Measurements from ENCODE around the gene GLDN.
A peak's percentile ranks its signal among the peaks of the same experiment; 100 is the strongest.

GLDN gene

DNA sequence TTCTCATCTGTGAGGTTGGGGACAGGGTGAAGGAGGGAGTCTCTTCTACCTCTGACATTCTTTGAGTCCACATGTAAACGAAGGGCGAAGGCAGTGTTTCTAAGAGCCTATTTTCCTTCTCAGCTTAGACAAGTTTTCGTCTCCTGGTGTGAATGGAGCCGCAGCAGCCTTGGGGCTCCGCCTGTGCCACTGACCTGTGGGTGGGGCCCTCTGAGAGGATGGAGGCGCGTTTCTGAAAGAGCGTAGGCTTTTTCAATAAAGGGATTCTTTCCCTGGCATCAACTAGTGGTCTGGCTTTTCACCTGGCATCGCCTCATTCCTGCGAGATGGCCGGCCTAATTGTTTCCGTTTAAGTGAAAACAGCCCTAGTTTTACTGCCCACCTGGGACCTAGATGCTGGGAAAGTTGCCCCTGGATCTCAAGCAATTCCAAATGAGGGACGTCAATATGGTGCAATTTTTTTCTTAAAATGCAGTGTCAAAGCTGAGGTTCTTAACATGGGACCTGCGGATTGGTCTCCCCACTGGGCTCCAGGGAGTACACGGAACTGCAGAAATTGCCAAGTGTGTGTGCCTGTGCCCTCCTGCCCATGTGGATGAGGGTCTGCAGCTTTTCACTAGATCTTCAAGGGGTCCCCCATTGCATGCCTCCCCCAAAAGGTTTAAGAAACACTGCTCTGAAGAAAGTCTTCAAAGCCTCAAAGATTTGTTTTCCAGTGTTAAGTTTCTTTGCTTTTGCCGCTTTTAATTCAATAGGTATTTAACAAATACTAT is 958 bp downstream of the GLDN start:
- Histone ChIP-seq H3K36me3 (ENCODE audit: control insufficient read depth in 2 of 2, insufficient read depth in 1 of 2, low read length in 2 of 2) (no peaks in the 10 kb centered on the region), H3K9me3 (ENCODE audit: control insufficient read depth, insufficient read depth, low read depth, low read length) (no peaks in the 10 kb centered on the region), H3K4me3 (ENCODE audit: low read depth, low read length) (peak overlapping the region; percentile 32; the same call in 1 of the 2 replicates), H3K27ac (ENCODE audit: extremely low read depth, low read depth, low read length) (no peak overlapping the region), H3K4me1 (ENCODE audit: control insufficient read depth, insufficient read depth, low read length) (no peaks in the 10 kb centered on the region)
- CTCF ChIA-PET: no interaction called here
- TF ChIP-seq, protein P1, sequence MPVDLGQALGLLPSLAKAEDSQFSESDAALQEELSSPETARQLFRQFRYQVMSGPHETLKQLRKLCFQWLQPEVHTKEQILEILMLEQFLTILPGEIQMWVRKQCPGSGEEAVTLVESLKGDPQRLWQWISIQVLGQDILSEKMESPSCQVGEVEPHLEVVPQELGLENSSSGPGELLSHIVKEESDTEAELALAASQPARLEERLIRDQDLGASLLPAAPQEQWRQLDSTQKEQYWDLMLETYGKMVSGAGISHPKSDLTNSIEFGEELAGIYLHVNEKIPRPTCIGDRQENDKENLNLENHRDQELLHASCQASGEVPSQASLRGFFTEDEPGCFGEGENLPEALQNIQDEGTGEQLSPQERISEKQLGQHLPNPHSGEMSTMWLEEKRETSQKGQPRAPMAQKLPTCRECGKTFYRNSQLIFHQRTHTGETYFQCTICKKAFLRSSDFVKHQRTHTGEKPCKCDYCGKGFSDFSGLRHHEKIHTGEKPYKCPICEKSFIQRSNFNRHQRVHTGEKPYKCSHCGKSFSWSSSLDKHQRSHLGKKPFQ (tag by site-specific recombination; IDR thresholded peaks at IDR 0.05): no peak
- TF ChIP-seq ZNF600 (tag by site-specific recombination; IDR thresholded peaks at IDR 0.05) (no peak), ZNF10 (tag by site-specific recombination; IDR thresholded peaks at IDR 0.05) (0 out of 2 replicates have a peak, but pooled peaks have one; percentile 5)
- TF ChIP-seq, protein P2, sequence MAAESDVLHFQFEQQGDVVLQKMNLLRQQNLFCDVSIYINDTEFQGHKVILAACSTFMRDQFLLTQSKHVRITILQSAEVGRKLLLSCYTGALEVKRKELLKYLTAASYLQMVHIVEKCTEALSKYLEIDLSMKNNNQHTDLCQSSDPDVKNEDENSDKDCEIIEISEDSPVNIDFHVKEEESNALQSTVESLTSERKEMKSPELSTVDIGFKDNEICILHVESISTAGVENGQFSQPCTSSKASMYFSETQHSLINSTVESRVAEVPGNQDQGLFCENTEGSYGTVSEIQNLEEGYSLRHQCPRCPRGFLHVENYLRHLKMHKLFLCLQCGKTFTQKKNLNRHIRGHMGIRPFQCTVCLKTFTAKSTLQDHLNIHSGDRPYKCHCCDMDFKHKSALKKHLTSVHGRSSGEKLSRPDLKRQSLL (tag by site-specific recombination; IDR thresholded peaks at IDR 0.05): no peak
- TF ChIP-seq, protein P3, sequence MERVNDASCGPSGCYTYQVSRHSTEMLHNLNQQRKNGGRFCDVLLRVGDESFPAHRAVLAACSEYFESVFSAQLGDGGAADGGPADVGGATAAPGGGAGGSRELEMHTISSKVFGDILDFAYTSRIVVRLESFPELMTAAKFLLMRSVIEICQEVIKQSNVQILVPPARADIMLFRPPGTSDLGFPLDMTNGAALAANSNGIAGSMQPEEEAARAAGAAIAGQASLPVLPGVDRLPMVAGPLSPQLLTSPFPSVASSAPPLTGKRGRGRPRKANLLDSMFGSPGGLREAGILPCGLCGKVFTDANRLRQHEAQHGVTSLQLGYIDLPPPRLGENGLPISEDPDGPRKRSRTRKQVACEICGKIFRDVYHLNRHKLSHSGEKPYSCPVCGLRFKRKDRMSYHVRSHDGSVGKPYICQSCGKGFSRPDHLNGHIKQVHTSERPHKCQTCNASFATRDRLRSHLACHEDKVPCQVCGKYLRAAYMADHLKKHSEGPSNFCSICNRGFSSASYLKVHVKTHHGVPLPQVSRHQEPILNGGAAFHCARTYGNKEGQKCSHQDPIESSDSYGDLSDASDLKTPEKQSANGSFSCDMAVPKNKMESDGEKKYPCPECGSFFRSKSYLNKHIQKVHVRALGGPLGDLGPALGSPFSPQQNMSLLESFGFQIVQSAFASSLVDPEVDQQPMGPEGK (tag by site-specific recombination; IDR thresholded peaks at IDR 0.05): 0 out of 2 replicates have a peak, but pooled peaks have one; percentile 1
- POLR2A ChIA-PET: no interaction called here

DNA sequence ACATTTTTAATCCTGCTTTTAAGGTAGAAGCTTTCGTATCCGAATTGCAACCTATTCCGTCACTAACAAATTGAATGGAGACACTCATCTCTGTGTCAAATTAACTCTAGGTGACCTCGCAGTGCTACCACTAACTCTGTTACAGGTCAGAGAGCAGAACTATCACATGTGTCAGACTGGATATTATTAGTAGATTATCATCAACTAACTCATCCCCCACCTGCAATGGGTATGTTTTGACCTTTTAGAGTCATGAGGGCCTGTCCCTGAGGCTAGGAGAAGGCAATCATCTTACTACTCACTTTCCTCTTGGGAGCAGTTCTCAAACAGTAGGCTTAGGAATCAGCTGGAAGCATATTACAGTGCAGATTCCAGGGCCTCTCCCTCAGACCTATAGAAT is 2.0 kb downstream of the GLDN start:
- no peaks in the 10 kb centered on the region for H3K4me1 ChIP-seq (ENCODE audit: control insufficient read depth, insufficient read depth, low read length)
- H3K4me3 ChIP-seq (ENCODE audit: low read depth, low read length): no peak overlapping the region
- no peaks in the 10 kb centered on the region for H3K36me3 ChIP-seq (ENCODE audit: control insufficient read depth in 2 of 2, insufficient read depth in 1 of 2, low read length in 2 of 2)
- ChIA-PET CTCF (interaction anchor here (0.5 kb wide), 1 partner anchor 180 kb away, joined by 4 read pairs; no protein-coding TSS in a partner anchor), POLR2A (no interaction called here)
- no peak overlapping the region for H3K27ac ChIP-seq (ENCODE audit: extremely low read depth, low read depth, low read length)
- TF ChIP-seq ZBTB20 (tag by site-specific recombination; IDR thresholded peaks at IDR 0.05) (peak; percentile 52; the same call in 1 of the 2 replicates), ZNF837 (tag by site-specific recombination; IDR thresholded peaks at IDR 0.05) (no peak)
- H3K9me3 ChIP-seq (ENCODE audit: control insufficient read depth, insufficient read depth, low read depth, low read length): no peaks in the 10 kb centered on the region

DNA sequence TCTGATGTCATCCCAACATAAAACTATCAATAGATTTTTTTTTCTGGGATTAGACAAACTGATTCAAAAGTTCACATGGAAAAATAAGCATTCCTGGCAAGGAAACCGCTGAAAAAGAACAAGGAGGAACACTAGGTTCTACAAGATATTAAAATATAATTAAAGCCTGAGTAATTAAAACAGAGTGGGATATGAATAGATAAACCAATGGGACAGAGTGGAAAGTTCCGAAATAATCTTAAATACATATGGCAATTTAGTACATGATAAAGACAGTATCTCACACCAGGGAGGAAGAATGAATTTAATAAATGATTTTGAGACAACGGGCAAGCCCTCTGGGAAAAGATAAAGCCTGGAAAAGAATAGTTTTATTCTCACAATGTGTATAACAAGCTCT is 4.7 kb downstream of the GLDN start:
- Histone ChIP-seq H3K9me3 (ENCODE audit: control insufficient read depth, insufficient read depth, low read depth, low read length) (no peaks in the 10 kb centered on the region), H3K36me3 (ENCODE audit: control insufficient read depth in 2 of 2, insufficient read depth in 1 of 2, low read length in 2 of 2) (no peaks in the 10 kb centered on the region), H3K4me3 (ENCODE audit: low read depth, low read length) (no peak overlapping the region), H3K4me1 (ENCODE audit: control insufficient read depth, insufficient read depth, low read length) (no peaks in the 10 kb centered on the region), H3K27ac (ENCODE audit: extremely low read depth, low read depth, low read length) (no peak overlapping the region)
- ChIA-PET CTCF (no interaction called here), POLR2A (no interaction called here)
- TF ChIP-seq, protein P4, sequence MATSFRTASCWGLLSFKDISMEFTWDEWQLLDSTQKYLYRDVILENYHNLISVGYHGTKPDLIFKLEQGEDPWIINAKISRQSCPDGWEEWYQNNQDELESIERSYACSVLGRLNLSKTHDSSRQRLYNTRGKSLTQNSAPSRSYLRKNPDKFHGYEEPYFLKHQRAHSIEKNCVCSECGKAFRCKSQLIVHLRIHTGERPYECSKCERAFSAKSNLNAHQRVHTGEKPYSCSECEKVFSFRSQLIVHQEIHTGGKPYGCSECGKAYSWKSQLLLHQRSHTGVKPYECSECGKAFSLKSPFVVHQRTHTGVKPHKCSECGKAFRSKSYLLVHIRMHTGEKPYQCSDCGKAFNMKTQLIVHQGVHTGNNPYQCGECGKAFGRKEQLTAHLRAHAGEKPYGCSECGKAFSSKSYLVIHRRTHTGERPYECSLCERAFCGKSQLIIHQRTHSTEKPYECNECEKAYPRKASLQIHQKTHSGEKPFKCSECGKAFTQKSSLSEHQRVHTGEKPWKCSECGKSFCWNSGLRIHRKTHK (tag by site-specific recombination; IDR thresholded peaks at IDR 0.05): no peak
- TF ChIP-seq GLI4 (tag by site-specific recombination; IDR thresholded peaks at IDR 0.05) (no peak), ZNF544 (tag by site-specific recombination; IDR thresholded peaks at IDR 0.05) (no peak), ZNF830 (tag by site-specific recombination; IDR thresholded peaks at IDR 0.05; ENCODE audit: low read depth) (no peak), ZNF664 (tag by site-specific recombination; IDR thresholded peaks at IDR 0.05) (no peak), ZNF747 (tag by site-specific recombination; IDR thresholded peaks at IDR 0.05) (no peak), ZNF529 (tag by site-specific recombination; IDR thresholded peaks at IDR 0.05; ENCODE audit: insufficient replicate concordance) (no peak), ZFP69B (tag by site-specific recombination; IDR thresholded peaks at IDR 0.05) (no peak), ZNF157 (tag by site-specific recombination; IDR thresholded peaks at IDR 0.05) (no peak), YY2 (tag by site-specific recombination; IDR thresholded peaks at IDR 0.05) (no peak), ZNF302 (tag by site-specific recombination; IDR thresholded peaks at IDR 0.05; ENCODE audit: low read depth) (no peak)
- TF ChIP-seq, protein P5, sequence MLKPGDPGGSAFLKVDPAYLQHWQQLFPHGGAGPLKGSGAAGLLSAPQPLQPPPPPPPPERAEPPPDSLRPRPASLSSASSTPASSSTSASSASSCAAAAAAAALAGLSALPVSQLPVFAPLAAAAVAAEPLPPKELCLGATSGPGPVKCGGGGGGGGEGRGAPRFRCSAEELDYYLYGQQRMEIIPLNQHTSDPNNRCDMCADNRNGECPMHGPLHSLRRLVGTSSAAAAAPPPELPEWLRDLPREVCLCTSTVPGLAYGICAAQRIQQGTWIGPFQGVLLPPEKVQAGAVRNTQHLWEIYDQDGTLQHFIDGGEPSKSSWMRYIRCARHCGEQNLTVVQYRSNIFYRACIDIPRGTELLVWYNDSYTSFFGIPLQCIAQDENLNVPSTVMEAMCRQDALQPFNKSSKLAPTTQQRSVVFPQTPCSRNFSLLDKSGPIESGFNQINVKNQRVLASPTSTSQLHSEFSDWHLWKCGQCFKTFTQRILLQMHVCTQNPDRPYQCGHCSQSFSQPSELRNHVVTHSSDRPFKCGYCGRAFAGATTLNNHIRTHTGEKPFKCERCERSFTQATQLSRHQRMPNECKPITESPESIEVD (tag by site-specific recombination; IDR thresholded peaks at IDR 0.05): no peak
- TF ChIP-seq, protein P6, sequence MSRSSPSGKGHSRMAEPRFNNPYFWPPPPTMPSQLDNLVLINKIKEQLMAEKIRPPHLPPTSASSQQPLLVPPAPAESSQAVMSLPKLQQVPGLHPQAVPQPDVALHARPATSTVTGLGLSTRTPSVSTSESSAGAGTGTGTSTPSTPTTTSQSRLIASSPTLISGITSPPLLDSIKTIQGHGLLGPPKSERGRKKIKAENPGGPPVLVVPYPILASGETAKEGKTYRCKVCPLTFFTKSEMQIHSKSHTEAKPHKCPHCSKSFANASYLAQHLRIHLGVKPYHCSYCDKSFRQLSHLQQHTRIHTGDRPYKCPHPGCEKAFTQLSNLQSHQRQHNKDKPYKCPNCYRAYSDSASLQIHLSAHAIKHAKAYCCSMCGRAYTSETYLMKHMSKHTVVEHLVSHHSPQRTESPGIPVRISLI (tag by site-specific recombination; IDR thresholded peaks at IDR 0.05): no peak
- TF ChIP-seq, protein P7, sequence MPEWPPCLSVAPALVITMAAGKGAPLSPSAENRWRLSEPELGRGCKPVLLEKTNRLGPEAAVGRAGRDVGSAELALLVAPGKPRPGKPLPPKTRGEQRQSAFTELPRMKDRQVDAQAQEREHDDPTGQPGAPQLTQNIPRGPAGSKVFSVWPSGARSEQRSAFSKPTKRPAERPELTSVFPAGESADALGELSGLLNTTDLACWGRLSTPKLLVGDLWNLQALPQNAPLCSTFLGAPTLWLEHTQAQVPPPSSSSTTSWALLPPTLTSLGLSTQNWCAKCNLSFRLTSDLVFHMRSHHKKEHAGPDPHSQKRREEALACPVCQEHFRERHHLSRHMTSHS (tag by site-specific recombination; IDR thresholded peaks at IDR 0.05): no peak
